Activated effector memory CD4-positive, alpha-beta T cell treated with Interleukin-2 at 50 U/mL for 16 hours (primary cell): ENCODE data around the gene ZNF672.

Experiments used
- DNase-seq: peaks from one replicate; pipeline ENCODE4 v3.0.0-alpha.2; 2020

The ZNF672 gene

DNA sequence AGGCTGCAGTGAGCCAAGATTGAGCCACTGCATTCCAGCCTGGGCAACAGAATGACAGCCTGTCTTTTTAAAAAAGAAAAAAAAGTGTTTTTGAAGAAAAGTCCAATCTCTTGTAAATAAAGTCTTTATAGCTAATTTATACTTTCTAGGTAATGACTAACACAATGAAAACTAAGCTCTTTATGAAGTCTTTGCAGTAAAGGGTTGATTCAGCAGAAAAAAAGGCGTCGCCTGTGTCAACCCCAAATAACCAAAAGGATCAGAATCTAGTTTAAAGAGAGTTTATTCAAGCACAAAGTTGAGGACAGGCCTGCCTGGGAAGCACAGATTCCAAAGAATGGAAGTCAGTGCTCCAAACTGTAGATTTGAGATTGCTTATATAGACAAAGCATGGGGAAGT is 53.7 kb downstream of the ZNF672 start:
- no peak for DNase-seq

DNA sequence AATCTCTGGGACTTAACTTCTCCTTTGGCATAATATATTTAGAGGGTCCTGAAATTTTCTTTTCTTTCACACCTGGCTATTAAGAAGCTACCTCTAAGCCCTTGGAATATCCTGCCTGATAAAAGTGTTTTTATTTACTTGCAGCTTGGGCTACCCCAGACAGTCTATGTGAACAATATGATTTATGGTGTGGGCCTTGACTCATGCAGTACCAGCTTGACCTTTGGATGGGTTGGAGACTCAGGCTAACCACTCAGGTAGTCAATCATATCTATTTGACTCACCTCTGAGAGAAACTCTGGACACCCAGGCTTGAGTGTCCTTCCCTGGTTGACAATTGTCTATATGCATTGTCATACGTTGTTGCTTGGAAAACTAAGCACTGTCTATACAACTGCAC is 54.6 kb downstream of the ZNF672 start:
- DNase-seq = no peak

DNA sequence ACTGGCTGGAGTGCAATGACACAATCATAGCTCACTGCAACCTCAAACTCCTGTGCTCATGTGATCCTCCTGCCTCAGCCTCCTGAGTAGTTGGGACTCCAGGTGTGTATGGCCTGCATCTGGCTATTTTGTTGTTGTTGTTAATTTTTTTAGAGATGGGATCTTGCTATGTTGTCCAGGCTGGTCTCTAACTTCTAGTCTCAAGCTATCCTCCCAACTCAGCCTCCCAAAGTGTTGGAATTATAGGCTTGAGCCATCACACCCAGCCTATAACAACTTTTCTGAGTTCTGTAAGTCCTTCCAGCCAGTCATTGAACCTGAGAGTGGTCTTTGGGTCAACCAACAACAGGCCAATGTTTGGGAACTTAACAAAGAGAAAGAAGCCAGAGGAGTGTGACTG is 56.8 kb downstream of the ZNF672 start:
- no peak for DNase-seq

DNA sequence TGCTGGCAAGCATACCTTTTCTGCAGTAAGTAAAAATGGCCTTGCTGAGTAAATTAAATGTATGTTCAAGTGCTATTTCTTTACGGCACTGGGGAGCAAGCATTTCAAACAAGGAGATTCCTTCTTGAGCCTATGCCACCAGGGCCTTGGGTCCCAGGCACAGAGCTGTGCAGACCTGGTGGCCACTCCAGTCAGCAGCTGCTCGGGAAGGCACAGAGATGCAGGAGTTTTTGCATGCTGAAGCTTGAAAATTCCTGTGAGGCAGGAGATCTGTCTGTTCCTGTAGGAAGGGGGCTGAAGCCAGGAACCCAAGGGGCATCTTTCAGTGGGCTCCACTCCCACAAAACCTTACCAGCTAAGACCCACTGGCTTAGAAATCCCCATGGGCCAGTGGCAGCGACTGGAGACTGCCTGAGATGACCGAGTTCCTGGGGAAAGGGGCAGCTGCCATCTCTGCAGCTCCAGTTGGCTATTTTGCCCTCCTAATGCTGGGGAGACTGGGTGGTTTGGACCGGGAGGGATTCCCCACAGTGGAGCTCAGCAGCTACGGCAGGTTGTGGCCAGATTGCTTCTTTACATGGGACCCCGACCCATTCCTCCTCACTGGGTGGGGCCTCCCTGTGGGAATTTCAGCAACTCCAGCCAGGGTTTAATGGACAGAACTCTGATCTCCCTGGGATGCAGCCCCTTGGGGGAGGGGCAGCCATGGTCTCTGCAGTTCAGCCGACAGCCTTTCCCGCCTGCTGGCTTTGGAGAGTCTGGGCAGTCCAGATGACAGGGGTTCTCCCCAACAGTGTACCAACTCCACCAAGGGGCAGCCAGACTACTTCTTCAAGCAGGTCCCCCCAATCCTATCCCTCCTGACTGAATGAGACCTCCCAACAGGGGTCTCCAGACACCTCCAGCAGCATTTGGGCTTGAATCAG is 59.7 kb downstream of the ZNF672 start:
- no peak for DNase-seq
